Cerebellar cortex (tissue), 1 donor: ENCODE measurements around the gene LENG9.
"Not testable (repeated sequence)": the region's sequence is repeated elsewhere in the genome, so short reads cannot be mapped to it uniquely, and the experiment has no call there.

Source experiments
- DNase-seq: peaks from one replicate; pipeline ENCODE4 v3.0.0-alpha.2; 2015; ENCODE audit warnings: low spot score

The LENG9 gene

DNA sequence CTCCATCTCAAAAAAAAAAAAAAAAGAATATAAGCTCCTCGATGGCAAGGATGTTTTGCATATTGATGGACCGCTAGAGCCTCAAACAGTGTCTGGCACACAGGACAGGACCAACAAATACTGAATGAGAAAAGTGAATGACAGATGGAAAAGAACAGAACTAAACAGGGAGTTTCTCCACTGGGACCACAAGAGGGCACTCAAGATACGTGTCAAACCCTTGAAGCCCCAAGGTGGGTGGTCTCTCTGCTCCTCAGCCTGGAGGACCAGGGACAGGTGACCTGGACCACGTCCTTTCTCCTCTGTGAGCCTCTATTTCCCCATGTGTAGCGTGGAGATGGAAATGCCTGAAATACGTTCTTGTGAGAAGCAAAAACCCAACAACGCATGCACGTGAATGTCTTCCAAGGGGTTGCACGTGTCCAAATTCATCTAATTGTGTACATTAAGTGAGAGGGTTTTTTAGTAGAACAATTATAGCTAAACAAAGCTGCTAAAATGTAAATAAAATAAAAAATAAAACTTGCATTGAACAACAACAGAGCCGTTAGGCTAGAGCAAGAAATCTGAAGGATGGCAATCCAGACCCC is 15.2 kb upstream of the LENG9 start:
- DNase-seq, result peak; percentile 74

DNA sequence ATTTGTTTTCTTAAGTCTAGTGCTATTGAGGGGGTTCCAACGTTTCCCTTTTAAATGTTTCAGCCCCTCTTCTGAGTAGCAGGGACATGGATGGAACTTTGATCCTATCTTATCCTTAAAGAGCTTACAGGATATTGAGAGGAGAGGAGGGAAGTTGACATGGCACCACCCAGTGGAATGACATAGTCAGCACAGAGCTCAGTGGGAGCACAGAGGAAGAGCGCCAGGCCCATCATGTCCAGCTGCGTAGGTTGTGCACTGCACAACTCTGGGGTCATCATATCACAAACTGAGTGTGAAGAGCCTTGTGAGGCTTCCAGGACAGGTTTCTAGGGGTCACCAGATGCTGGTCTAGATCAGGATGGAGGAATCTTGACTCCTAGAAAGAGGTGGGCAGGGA is 14.1 kb upstream of the LENG9 start:
- DNase-seq, result no peak

DNA sequence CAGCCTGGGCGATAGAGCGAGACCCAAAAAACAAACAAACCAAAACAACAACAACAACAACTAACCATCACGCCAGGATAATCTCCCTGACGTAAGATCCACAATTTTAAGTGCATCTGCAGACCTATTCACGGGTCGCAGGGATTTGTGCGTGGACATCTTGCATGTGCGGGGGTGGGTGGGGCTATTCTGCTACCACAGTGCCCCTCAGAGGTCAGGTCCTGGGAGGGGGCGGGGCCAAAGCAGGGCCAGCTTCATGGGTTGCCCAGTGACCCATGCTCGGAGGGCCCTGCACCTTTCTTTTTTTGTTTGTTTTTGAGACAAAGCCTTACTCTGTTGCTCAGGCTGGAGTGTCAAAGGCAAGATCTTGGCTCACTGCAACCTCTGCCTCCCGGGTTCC is 12.1 kb upstream of the LENG9 start:
- DNase-seq, result no peak

DNA sequence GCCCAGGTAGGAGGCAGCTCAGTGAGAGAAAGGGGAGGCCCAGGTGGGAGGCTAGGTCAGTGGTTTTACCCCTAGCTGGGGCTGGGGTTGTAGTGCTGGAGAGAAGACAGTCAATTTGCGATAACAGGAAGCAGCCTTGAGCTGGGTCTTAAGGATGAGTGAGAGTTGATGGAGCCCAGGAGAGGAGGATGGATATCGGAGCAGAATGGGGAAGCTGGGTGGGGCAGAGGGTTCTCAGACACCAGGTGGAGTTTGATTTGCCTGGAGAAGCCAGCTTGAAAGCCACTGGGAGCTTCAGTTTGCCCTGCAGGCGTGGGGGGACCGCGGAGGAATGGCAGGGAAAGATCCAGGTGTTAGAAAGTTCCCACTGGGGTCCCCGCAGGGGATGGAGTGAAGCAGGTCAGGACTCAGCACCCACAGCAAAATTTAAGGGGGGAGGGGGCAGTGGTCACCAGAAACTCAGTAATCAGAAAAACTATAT is 10.4 kb upstream of the LENG9 start:
- DNase-seq, result no peak

DNA sequence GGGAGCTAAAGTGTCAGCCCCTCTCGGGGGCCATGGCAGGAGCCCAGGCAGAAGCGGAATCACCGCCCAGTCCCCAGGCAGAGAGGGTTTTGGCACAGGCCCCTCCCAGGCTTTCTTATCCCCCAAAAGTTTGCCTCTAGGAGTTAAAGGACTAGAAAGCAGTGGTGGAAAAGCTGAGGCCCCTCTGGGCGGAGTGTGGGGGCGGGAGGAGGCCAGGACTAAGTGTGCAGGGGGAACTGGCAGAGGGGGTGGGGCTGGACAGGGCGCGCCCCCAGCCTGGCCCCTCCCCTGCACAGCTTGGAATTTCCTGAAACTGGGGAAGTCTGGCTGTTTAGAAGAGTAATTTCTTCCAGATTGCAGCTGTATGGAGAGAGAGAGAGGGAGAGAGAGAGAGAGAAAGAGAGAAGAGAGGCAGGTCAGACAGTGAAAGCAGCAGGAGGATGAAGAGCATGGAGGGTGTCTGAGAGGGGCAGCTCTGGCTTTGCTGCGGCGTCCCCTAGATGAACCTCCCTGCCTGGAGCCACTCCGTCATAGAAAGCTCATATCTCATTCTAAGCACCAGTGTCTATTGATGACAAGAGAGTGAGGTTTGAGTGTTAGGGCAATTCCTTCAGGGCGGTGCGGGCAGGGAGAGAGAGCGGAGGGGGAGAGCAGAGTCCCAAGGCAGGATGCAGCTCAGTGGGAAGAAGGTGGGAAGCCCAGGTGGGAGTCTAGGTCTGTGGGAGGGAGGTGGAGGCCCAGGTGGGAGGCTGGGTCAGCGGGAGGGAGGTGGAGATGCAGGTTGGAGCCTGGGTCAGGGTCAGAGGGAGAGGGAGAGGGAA is 9.7 kb upstream of the LENG9 start, which contains the start of gene CDC42EP5:
TSS of gene CDC42EP5 (minus strand) at position 226 of the 821 bp plus-strand sequence. CDS start 7,749 bp downstream, outside the sequence.
- DNase-seq, result peak; percentile 64

DNA sequence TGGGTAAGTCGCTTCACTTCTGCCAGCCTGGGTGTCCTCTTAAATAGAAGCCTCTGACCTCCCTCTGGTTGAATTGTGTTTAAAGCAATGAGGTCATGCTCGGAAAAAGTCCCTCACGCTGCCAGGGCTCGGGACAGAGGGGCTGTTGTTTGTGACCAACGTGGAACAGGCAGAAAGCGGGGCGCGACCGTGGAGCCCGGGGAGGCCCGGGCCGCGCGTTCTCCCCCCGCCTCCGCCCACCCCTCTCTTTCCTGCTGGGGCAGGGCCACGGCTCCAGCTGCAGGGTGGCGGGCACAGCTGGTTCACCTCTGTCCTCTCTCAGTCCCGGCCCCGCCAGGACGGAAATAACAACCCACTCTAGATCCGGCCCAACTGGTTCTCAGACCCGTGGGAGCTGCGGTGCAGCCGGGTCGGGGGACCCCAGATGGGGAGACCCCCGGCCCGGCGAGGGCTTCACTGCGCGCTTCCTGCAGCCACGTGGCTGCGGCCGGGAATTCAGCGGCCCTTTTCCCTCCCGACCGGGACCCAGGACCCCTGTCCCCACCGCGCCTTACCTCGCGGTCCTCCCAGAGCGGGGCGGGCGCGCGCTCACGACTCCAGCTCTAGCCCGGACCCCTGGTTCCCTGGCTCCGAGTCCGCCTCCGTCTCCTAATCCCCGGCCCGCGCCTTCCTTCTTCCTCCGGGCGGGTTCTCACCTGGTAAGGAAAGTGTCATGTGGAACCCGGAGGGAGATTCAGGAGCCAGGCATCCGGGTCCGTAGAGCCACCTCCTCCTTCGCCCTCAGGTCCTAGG is 7.6 kb upstream of the LENG9 start:
- no peak for DNase-seq

DNA sequence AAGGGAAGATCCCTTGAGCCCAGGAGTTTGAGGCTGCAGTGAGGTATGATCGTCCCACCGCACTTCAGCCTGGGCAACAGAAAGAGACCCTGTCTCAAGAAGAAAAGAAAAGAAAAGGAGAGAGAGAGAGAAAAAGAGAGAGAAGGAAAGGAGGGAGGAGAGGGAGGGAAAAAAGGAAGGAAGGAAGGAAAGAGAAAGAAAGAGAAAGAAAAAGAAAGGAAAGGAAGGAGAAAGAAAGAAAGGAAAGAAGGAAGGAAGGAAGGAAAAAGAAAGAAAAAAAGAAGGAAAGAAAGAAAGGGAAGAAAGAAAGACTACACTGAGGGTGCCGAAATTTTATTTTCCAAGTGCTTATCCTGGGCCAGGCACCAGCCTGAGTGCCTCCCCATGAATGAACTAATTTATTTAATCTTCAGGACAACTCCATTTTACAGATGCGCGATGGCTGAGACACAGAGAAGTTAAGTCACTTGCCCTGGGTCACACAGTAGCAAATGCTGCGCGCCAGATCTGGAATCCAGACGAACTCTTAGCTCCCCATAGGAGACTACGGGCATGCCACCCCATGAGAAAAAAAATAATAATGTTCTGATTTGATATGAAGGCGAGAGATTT is 6.8 kb upstream of the LENG9 start:
- DNase-seq, result no peak

DNA sequence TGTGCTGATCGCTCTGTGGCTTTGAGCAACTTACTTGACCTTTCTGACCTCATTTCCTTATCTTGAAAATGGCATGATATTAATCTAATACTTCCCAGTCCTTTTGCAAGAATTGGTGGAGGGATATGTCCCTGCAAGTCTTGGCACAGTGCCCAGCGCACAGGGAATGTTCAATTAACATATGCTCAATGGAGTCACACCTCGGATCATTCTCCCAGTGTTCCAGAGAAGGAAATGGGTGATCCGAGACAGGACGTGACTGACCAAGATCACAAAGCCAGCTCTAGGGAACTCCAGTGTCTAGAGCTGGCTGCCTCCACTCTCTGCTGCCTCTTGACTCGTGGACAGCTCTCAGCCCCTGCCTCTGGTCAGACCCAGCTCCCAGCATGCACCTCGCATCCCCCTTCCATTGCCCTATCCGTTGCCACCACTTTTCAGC is 5.9 kb upstream of the LENG9 start:
- DNase-seq, result no peak

DNA sequence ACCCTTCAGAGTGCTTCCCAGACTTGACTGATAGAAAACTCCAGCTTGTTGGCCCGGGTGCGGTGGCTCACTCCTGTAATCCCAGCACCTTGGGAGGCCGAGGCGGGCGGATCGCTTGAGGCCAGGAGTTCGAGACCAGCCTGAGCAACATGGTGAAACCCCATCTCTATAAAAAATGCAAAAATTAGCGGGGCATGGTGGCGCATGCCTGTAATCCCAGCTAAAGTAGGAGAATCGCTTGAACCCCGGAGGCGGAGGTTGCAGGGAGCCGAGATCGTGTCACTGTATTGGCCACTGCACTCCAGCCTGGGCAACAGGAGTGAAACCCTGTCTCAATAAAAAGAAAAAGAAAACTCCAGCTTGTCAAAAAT is 2.5 kb upstream of the LENG9 start:
- DNase-seq, result not testable (repeated sequence)

DNA sequence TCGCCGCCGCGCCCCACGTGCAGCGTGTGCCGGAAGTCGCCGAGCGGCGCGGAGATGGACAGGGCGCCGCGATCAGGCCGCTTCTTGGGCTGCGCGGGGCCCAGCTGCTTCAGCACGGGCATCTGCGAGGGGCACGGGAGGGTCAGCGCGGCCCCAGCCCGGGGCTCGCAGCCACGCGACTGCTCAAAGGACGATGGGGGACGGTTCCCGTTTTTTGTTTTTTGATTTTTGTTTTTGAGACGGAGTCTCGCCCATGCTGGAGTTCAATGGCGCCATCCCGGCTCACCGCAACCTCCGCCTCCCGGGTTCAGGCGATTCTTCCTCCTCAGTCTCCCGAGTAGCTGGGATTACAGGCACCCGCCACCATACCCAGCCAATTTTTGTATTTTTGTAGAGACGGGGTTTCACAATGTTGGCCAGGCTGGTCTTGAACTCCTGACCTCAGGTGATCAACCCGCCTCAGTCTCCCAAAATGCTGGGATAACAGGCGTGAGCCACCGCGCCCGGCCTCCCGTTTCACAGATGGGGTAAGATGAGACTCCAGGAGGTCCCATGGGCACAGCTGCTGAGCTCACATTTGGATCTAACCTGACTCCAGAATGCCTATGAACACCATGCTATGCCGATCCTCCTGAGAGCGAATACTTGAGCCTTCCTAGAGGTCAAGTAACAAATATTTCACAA is 2.0 kb upstream of the LENG9 start:
- DNase-seq, result no peak

DNA sequence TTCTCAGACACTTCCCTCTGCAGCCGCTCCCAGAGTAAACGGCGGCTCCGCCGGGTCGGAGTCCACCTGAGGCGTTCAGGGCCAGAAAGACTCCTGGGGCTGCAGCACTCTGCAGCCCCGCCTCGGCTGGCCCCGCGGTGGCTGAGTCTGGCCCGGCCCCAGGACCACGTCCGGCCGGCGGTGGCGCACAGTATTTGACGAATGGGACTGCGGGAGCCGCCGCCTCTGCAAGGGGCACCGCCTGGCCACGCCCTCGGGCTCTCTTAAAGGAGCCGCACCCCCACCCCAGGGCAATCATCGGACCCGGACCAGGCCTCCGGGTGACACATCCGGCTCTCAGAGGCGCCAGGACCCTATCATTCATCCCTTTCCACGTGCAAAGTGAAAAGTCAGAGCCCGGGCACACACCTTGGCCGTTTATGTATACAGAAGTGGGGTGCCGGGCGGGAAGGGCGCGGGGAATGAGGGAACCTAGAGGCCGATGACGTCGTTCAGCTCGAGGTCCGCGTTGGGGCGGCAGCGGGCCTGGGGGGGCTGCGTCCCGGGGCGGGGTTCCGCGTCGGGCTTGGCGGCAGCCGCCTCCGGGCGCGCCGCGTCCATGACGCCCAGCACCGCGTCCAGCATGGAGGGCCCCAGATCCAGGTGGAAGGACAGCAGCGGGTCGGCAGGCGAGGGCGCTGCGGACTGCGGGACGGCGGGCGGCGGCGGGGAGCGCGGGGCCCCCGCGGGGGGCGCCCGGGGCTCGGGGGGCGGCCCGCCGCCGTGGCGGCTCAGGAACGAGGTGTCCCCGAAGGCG is 1.2 kb upstream of the LENG9 start:
- peak; percentile 89 for DNase-seq

DNA sequence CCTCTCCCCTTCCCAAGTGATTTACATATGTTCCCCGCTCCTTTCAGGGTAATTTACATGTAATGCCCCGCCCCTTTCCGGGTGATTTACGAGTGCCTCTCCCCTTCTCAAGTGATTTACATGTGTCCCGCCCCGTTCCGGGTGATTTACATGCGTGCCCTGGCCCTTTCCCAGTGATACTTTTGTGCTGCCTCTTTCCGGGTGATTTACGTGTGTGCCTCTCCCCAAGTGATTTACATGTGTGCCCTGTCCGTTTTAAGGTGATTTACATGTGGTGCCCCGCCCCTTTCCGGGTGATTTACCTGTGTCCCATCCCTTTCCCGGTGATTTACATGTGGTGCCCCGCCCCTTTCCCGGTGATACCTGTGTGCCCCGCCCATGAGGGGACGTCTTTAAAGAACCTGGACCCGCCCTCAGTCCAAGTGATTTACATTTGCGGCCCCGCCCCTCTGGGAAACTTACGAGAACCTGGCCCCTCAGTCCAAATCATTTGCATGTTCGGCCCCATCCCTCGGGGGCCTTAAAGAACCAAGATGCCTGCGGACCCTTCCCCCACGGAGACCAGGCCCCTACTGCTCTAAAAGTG is 559 bp upstream of the LENG9 start:
- DNase-seq, result peak; percentile 96

DNA sequence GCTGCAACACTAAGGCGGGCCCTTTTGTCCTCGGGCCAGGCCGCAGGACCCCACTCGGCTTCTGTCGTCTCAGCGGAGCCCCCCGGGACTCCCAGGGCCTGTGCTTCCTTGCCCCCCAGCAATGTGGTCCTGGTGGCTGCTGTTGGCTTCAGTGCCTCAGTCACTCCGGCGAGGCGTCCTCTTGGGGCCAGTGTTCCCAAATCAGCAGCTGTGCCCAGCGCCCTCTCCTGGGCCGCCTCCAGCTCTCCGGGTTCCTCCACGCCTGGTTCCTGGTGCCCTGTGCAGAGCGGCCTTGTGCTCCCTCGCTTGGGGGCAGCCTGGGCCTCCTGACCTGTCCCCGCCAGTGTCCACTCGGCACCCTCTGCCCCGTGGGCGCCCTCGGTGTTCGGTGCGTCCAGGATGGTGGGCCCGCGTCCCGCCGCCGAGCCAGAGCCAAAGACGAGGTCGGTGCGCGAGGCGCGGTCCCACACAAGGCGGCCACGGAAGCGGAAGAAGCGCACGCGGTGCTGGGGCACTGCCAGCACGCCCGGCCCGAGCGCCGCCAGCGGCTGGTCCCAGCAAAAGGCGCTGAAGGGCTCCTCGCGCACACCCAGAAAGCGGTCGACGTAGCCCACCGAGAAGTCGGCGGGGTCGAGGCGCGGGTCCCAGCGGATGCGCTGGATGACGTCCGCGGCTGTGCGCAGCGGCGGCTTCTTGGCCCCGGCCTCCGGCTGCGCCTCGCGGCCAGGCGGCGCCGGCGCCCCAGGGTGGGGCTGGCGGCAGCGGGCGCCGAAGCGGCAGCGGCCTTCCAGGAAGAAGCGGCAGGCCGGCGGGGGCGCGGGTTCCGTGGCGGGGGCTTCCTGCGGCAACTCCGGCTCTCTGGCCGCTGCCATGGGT is 685 bp downstream of the LENG9 start:
- peak; percentile 44 for DNase-seq

DNA sequence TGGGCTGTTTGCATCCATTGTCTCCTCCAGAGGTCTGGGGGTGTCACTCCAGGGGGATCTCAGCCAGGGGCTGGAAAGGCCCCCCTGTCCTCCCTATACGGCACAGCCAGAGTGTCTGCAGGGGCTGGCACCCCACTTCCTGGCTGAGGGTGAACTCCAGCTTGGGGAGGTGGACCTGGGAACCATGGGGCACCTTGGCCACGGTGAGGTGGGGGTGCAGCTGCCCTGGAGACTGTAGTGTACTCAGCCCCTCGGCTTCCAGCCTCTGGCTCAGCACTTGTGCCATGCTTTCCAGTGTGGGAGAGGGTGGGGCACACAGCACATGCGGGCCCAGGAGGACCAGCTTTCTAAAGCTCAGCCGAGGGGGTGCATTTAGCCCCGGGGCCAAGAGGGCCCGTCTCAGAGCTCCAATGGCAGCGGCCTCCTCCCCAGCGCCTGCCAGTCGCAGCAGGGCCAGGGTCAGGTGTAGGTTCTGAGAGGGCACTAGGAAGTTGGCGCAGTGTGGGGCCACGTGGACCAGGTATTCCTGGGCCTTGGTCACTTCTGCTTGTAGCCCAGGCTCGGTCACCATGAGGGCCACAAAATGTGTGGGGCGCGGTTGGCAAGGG is 1.4 kb downstream of the LENG9 start:
- no peak for DNase-seq

DNA sequence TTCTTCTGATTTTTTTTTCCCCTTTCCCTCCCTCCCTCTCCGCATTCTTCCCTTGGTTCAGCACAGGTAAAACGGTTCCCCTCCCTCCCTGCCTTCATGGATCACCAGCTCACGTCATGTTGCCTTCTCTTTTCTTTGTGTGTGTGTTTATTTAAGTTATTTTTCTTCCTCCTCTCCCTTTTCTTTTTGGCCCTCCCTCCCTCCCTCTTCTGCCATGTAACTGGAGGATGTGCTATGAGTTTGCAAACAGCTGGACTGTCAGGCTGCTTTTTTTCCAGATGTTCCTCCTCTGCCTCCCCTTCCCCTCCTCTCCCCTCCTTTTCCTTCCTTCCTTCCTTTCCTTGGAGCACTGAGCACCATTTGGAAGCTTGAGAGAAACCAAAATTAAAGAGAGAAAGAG is 2.0 kb downstream of the LENG9 start:
- peak; percentile 17 for DNase-seq

DNA sequence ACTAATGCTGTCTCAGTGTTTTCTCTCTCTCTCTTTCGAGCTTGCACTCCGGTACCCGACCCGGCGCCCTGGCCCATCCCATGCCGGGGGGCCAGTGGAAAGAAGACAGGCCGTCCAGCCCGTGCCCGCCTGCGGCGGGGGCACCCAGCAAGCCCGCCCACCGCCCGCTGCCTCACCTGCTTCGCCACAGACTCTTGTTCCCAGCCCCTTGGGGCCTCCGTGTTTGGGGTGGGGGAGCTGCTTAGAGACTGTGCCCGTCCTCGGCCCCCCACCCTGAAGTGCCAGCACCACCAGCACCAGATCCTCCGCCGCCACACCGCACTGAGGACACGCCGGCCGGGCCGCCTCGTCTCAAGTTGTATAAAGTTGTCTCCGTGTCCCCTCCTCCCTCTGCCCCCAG is 2.4 kb downstream of the LENG9 start:
- no peak for DNase-seq

DNA sequence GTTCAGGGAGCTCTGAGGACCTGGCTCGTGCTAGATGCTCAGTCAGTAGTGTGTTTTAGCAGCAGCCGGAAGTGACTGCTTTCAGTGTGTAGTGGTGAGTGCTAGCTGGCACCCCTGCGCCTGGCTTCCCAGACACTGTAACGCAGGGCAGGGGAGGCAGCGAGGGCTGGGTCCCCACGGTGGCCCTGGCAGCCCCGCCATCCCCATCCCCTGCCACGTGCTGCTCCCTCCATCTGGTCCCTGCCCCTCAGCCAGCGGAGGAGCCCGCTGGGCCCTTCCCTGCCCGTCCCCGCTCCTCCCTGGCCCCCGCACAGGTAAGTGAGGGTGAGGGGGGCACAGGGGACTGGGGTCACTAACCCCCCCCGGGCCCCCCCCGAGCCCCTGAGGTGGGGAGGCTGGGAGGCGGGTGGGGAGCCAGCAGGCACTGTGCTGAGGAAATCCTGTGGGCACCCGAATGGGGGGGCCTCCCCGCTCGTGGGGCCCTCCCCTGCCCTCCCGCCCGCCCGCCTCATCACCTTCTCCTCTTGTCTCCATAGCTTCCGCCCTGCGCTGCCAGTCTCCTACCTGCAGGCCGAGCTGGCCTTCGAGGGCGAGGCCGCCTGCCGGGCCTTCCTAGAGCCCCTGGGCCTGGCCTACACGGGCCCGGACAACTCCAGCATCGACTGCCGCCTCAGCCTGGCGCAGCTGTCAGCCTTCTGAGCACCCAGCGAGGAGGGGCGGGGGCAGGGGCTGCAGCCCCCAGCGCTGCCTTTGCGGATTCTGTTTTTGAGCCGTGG is 3.2 kb downstream of the LENG9 start:
- no peak for DNase-seq
